Retina (tissue), 1 donor: ENCODE data around the gene TECPR2.

Source experiments
- DNase-seq: peaks from one replicate; pipeline ENCODE4 v3.0.0-alpha.2; 2016

The TECPR2 gene

GRCh38 chr14:102434647-102435175 is 72.0 kb downstream of the TECPR2 start:
- DNase-seq = no peak

GRCh38 chr14:102437997-102438915 is 75.5 kb downstream of the TECPR2 start:
- DNase-seq = peak; percentile 92

- DNase-seq = no peak
Measured at GRCh38 chr14:102439556-102439955, 76.8 kb downstream of the TECPR2 start.

GRCh38 chr14:102440392-102440791 is 77.7 kb downstream of the TECPR2 start:
- no peak for DNase-seq

GRCh38 chr14:102442241-102443211 is 79.8 kb downstream of the TECPR2 start:
- no peak for DNase-seq

GRCh38 chr14:102445066-102445465 is 82.3 kb downstream of the TECPR2 start:
- no peak for DNase-seq

- DNase-seq = no peak
Measured at GRCh38 chr14:102445641-102446040, 82.9 kb downstream of the TECPR2 start.

- DNase-seq = no peak
Measured at GRCh38 chr14:102450206-102451063, 87.7 kb downstream of the TECPR2 start.

- no peak for DNase-seq
Measured at GRCh38 chr14:102451064-102451352, 88.3 kb downstream of the TECPR2 start.

GRCh38 chr14:102452302-102452701 is 89.6 kb downstream of the TECPR2 start:
- DNase-seq = no peak

GRCh38 chr14:102454711-102455110 is 92.0 kb downstream of the TECPR2 start:
- DNase-seq = no peak

- no peak for DNase-seq
Measured at GRCh38 chr14:102457509-102457908, 94.8 kb downstream of the TECPR2 start.

- no peak for DNase-seq
Measured at GRCh38 chr14:102461490-102462338, 99.0 kb downstream of the TECPR2 start.

- no peak for DNase-seq
Measured at GRCh38 chr14:102462391-102462790, 99.7 kb downstream of the TECPR2 start.

- DNase-seq = no peak
Measured at GRCh38 chr14:102464006-102464405, 101.3 kb downstream of the TECPR2 start.

- DNase-seq = no peak
Measured at GRCh38 chr14:102464846-102465341, 102.2 kb downstream of the TECPR2 start.

- no peak for DNase-seq
Measured at GRCh38 chr14:102469261-102469660, 106.5 kb downstream of the TECPR2 start.

- DNase-seq = no peak
Measured at GRCh38 chr14:102471921-102472790, 109.4 kb downstream of the TECPR2 start.

GRCh38 chr14:102472791-102473150 is 110.0 kb downstream of the TECPR2 start:
- DNase-seq = no peak

GRCh38 chr14:102473559-102473958 is 110.8 kb downstream of the TECPR2 start:
- DNase-seq = no peak
